ENCODE measurements around the gene TMEM245.

- TF ChIP-seq EZH2phosphoT487 (IDR thresholded peaks at IDR 0.05; ENCODE audit: borderline replicate concordance, low read length) (no peak), CTCF (IDR thresholded peaks at IDR 0.05; ENCODE audit: low read depth, low read length, poor library complexity, severe bottlenecking) (no peak)
Observed at GRCh38 chr9:109020581-109021511, 98.9 kb downstream of the TMEM245 start.

All from DOHH2 (cell line).